GM13976 (cell line): Measurements from ENCODE around the gene KPNA3.
"Not testable (repeated sequence)": the region's sequence is repeated elsewhere in the genome, so short reads cannot be mapped to it uniquely, and the experiment has no call there.

ENCODE experiments used
- DNase-seq: peaks from one replicate; pipeline ENCODE4 v3.0.0; 2012; ENCODE audit warnings: low spot score
- in situ Hi-C: fragments of 300-500 bp; cut with MboI; formaldehyde crosslinking; loops from one replicate; pipeline ENCODE4 v1.12.0; 2022; ENCODE audit warnings: low sequenced_read_pairs, mixed read lengths, inconsistent platforms; ENCODE audit not compliant: unreplicated experiment
- TF ChIP-seq, protein P1 (sequence below): IDR thresholded peaks from 2 replicates; pipeline ENCODE4 v1.5.1; 2012; ENCODE audit warnings: borderline replicate concordance, mild to moderate bottlenecking; ENCODE audit not compliant: insufficient read depth; ENCODE audit errors: extremely low read depth, missing control alignments, control extremely low read depth

Gene KPNA3

DNA sequence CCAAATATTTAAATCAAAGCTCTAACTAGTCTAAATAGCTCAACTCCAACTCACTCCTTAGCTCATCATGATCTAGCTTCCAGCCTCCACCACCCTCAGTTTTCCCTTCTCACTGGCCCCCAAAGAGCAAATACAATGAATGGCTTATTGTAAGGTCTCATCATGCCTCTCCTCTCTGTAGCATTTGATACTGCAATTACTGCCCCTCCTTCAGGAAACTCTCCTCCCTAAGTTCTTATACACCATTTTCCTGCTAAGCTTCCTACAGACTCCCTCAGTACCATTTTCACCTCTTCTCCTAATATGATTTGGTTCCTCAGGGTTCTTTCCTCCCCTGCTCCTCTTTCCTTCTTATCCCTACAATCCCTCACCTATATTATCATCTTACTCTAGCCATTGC, 12.8 kb downstream of the KPNA3 start:
- TF ChIP-seq, protein P1, sequence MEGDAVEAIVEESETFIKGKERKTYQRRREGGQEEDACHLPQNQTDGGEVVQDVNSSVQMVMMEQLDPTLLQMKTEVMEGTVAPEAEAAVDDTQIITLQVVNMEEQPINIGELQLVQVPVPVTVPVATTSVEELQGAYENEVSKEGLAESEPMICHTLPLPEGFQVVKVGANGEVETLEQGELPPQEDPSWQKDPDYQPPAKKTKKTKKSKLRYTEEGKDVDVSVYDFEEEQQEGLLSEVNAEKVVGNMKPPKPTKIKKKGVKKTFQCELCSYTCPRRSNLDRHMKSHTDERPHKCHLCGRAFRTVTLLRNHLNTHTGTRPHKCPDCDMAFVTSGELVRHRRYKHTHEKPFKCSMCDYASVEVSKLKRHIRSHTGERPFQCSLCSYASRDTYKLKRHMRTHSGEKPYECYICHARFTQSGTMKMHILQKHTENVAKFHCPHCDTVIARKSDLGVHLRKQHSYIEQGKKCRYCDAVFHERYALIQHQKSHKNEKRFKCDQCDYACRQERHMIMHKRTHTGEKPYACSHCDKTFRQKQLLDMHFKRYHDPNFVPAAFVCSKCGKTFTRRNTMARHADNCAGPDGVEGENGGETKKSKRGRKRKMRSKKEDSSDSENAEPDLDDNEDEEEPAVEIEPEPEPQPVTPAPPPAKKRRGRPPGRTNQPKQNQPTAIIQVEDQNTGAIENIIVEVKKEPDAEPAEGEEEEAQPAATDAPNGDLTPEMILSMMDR = no peak
- in situ Hi-C loops = no loop called here
- DNase-seq = no peak

DNA sequence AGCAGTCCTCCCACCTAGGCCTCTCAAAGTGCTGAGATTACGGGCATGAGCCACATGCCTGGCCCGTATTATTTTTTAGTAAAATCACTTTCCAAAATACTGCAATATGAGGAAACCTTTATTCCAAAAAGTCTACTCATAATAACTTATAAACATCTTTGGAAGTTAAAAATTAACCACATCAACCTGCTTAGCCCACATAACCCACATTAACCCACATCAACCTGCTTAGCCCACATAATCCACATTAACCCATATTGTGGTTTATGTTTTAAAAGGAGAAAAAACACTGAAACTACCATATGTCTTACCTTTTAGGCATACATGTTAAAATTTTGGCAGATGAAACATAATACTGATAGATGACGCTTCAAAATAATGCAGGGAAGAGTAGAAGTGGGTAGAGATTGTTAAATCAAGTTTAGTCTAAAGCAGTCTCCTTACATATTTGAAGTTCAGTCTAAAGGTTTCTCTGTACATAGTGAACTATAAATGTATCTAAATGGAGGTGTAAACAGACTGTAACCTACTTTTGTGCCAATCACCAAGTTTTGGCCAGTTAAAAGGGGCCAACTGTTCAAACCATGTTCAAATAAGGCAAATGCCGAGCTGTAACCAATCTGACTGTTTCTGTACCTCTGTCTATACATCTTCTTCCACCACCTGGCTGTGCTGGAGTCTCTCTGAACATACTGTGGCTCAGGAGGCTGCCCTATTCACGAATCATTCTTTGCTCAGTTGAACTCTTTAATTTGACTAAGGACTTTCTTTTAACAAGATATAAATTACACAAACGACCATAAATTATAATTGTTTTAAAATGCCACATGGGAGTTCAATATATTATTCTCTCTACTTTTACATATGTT, 14.5 kb downstream of the KPNA3 start:
- in situ Hi-C loops = no loop called here
- TF ChIP-seq, protein P1 = no peak
- DNase-seq = no peak

DNA sequence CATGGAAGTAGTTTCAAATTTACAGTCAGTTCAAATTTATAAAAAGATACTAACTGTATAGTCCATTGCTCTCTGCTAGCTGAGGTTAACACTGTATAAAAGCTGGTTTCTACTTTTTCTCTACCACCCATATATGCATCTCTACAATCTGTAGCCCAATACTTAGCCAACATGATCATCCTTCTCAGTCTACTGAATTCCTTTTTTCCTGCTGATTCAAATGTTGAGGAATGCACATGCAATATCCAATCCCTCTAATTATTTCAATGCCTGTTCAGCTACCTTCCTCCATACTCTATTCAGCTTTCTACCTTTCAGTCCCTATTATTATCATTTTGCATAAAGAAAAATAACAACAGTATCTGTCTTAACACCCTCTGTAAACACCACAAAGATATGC, 15.6 kb downstream of the KPNA3 start:
- TF ChIP-seq, protein P1 = no peak
- no peak for DNase-seq
- in situ Hi-C loops = no loop called here

DNA sequence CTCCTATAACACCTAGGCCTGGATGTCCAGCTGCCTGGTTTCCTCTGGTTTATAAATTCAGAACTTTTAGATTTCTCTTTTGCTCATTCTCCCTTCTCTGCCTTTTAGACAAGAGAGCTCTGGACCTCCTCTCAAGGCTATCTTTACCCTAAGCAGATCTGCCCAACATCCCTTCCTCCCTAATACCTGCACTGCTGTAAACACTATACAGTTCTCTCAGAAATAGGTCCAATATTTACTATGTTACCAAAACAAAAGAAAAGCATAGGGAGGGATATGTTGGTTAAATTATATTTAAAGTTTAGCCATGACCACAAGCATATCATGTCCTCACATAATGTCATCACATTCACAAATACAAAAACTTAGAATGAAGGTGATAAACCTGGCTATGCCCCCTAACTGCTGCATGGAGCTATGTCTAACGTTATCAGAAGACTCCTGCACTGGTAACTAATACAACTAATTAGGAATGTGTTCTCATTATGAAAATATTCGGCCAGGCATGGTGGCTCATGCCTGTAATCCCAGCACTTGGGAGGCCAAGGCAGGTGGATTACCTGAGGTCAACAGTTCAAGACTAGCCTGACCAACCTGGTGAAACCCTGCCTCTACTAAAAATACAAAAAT, 18.0 kb downstream of the KPNA3 start:
- in situ Hi-C loops = no loop called here
- no peak for DNase-seq
- TF ChIP-seq, protein P1 = no peak

DNA sequence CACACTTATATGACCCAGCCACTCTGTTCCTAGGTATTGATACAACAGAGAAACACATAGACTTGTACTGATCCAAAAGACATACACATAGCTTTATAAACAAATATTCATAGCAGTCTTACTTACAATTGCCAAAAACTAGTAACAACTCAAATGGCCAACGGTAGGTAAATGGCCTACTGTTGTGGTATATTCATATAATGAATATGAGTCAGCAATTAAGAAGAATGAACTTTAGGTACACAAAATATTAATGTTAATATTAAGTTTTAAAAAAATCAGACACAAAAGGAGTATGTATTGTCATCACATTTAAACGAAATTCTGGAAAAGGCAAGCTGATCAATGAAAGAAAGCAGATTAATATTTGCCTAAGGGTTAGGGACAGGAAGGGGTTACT, 19.7 kb downstream of the KPNA3 start:
- in situ Hi-C loops = no loop called here
- TF ChIP-seq, protein P1 = no peak
- DNase-seq = no peak

DNA sequence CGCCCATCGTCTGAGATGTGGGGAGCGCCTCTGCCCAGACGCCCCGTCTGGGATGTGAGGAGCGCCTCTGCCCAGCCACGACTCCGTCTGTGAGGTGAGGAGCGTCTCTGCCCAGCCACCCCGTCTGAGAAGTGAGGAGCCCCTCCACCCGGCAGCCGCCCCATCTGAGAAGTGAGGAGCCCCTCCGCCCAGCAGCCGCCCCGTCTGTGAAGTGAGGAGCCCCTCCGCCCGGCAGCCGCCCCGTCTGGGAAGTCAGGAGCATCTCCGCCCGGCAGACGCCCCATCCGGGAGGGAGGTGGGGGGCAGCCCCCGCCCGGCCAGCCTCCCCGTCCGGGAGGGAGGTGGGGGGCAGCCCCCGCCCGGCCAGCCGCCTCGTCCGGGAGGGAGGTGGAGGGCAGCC, 30.7 kb downstream of the KPNA3 start:
- in situ Hi-C loops = not testable (repeated sequence)

DNA sequence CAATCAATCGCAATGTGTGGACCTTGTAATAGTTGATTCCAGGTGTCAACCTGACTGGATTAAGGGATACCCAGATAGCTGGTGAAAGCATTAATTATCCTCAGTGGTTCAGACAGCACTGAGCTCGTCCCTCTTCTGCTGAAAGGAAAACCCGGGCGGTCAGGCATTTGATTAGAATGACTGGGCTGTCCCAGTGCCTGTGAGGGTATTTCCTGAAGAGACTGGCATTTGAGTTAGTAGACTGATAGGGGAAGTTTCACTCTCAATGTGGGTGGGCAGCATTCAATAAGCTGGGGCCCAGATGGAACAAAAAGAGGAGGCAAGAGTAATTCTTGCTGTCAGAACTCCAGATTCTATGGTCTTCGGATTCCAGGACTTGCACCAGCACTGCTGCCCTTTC, 31.9 kb downstream of the KPNA3 start:
- in situ Hi-C loops = no loop called here
- DNase-seq = no peak
- TF ChIP-seq, protein P1 = no peak

More for the DNA sequence above, 30.7 kb downstream of the KPNA3 start:
- not testable (repeated sequence) for DNase-seq
